B cell (primary cell): ENCODE results near the gene ETV3. TPM values are rescaled to one million over a fixed set of nuclear protein-coding genes. Genes with fewer than 3 reads are reported as not detected.

Source experiments
- ATAC-seq: fragments of 200-7000 bp; cut with Tn5 transposase; one replicate; pipeline ENCODE4 v1.10.0; 2021; ENCODE audit warnings: low read depth, mild to moderate bottlenecking, moderate number of reproducible peaks, moderate library complexity
- CTCF ChIA-PET: fragments of 350-600 bp; sonication (Branson Sonifier 250); formaldehyde crosslinking; loops from one replicate; lab custom pipeline; 2021; ENCODE audit warnings: antibody characterized with exemption, inconsistent platforms; lab: Charles Lee
- POLR2A ChIA-PET: fragments of 350-600 bp; sonication (Branson Sonifier 250); formaldehyde crosslinking; loops from one replicate; lab custom pipeline; 2021; ENCODE audit warnings: antibody characterized with exemption; lab: Charles Lee
- DNase-seq: peaks from one replicate; pipeline ENCODE4 v3.0.0; 2013
- H2AFZ ChIP-seq: 2 replicates; pipeline ENCODE4 v1.6.1; 2012; ENCODE audit warnings: mild to moderate bottlenecking, low read depth, low read length; ENCODE audit not compliant: insufficient read depth, poor library complexity, severe bottlenecking
- H3K27ac ChIP-seq, 2 donors: 1 replicate in 1 of 2; 2 replicates in 1 of 2; pipeline ENCODE4 v1.5.1; 2012 to 2013; ENCODE audit warnings: low read length in 2 of 2, mild to moderate bottlenecking in 2 of 2, moderate library complexity in 1 of 2
- H3K27me3 ChIP-seq, 4 experiments: fragments of 200-600 bp in 1 of 4; sonication (generic) in 1 of 4; replicated peaks in 1 of 4; 1 replicate in 2 of 4; 2 replicates in 2 of 4; pipeline versions ENCODE4 v1.6.1 to v1.7.0; 2013 to 2016; ENCODE audit warnings: low read length in 3 of 4, mild to moderate bottlenecking in 2 of 4, mixed read lengths in 1 of 4, moderate library complexity in 1 of 4; ENCODE audit not compliant: insufficient read depth in 4 of 4, control insufficient read depth in 3 of 4; ENCODE audit errors: control extremely low read depth in 1 of 4
- H3K36me3 ChIP-seq, 2 experiments: replicated peaks in 1 of 2; 1 replicate in 1 of 2; 2 replicates in 1 of 2; pipeline versions ENCODE4 v1.6.1 to v1.7.1; 2013; ENCODE audit warnings: low read length in 1 of 2; ENCODE audit not compliant: insufficient read depth in 2 of 2, control insufficient read depth in 1 of 2; ENCODE audit errors: control extremely low read depth in 1 of 2, extremely low read depth in 1 of 2
- H3K4me1 ChIP-seq, 2 donors: fragments of 200-600 bp in 1 of 2; sonication (generic) in 1 of 2; 1 replicate in 1 of 2; 2 replicates in 1 of 2; pipeline versions ENCODE4 v1.5.1 to v1.6.1; 2013 to 2017; ENCODE audit warnings: low read length in 2 of 2; ENCODE audit not compliant: control insufficient read depth in 2 of 2, insufficient read depth in 2 of 2
- H3K4me2 ChIP-seq: replicated peaks from 2 replicates; pipeline ENCODE3; 2012; ENCODE audit warnings: mild to moderate bottlenecking, low read depth, low read length; ENCODE audit not compliant: poor library complexity, severe bottlenecking
- H3K4me3 ChIP-seq, 5 experiments: fragments of 200-600 bp in 1 of 5; sonication (generic) in 1 of 5; 1 replicate in 3 of 5; 2 replicates in 2 of 5; pipeline versions ENCODE4 v1.5.1 to v1.7.0; 2011 to 2016; ENCODE audit warnings: low read length in 4 of 5, mild to moderate bottlenecking in 4 of 5, low read depth in 2 of 5, control low read depth in 1 of 5, moderate library complexity in 1 of 5; ENCODE audit not compliant: insufficient read depth in 1 of 5; ENCODE audit errors: control extremely low read depth in 1 of 5, extremely low read depth in 1 of 5
- H3K79me2 ChIP-seq: fragments of 200-600 bp; sonication (generic); one replicate; pipeline ENCODE4 v1.6.0; 2016; ENCODE audit warnings: low read length; ENCODE audit not compliant: control insufficient read depth, insufficient read depth
- H3K9ac ChIP-seq: fragments of 200-600 bp; sonication (generic); 2 replicates; pipeline ENCODE4 v1.6.1; 2017; ENCODE audit warnings: mild to moderate bottlenecking, low read length, moderate library complexity
- H3K9me3 ChIP-seq, 3 donors: one replicate each; pipeline versions ENCODE4 v1.6.1 to v1.7.1; 2013; ENCODE audit warnings: low read length in 2 of 3; ENCODE audit not compliant: control insufficient read depth in 2 of 3, insufficient read depth in 1 of 3; ENCODE audit errors: control extremely low read depth in 1 of 3
- H4K20me1 ChIP-seq: 2 replicates; pipeline ENCODE4 v1.6.0; 2012; ENCODE audit warnings: mild to moderate bottlenecking, low read length; ENCODE audit not compliant: insufficient read depth, control insufficient read depth, poor library complexity, severe bottlenecking
- H3K27ac Mint-ChIP-seq: one replicate; pipeline ENCODE4 v1.8.0; 2021; ENCODE audit warnings: mixed read lengths
- H3K27me3 Mint-ChIP-seq: one replicate; pipeline ENCODE4 v1.8.0; 2021; ENCODE audit warnings: mixed read lengths
- H3K4me1 Mint-ChIP-seq: one replicate; pipeline ENCODE4 v1.8.0; 2021; ENCODE audit warnings: mixed read lengths
- H3K4me3 Mint-ChIP-seq: one replicate; pipeline ENCODE4 v1.8.0; 2021; ENCODE audit warnings: mixed read lengths
- H3K9me3 Mint-ChIP-seq: one replicate; pipeline ENCODE4 v1.8.0; 2022; ENCODE audit warnings: mixed read lengths; ENCODE audit not compliant: insufficient read depth
- EZH2 ChIP-seq: IDR thresholded peaks from 2 replicates; pipeline ENCODE4 v1.6.1; 2012; ENCODE audit warnings: borderline replicate concordance, low read depth, mild to moderate bottlenecking, moderate library complexity, low read length; ENCODE audit not compliant: insufficient read depth, poor library complexity, severe bottlenecking
- WGBS: methylation state at CpG from one replicate; pipeline ENCODE4 v1.1.5; 2013; ENCODE audit warnings: missing lambda C conversion rate; ENCODE audit not compliant: insufficient coverage; 5-methylcytosine and 5-hydroxymethylcytosine counted together
- intact Hi-C: fragments of 100-400 bp; cut with micrococcal nuclease; formaldehyde crosslinking; loops from one replicate; pipeline ENCODE4 v1.10.0; 2022
- polyA plus RNA-seq: library from polyadenylated mRNA; depleted of rRNA; stranded (reverse); fragments of >200 nt; gene quantifications from 2 replicates; pipeline ENCODE4 v1.2.3, GENCODE V29; 2012
- total RNA-seq, 2 donors: library from RNA; stranded (reverse); fragments of 120-200 nt in 1 of 2; gene quantifications; 1 replicate in 1 of 2; 2 replicates in 1 of 2; pipeline versions ENCODE4 v1.2.3 to v1.2.4, GENCODE V29; 2013 to 2022
- TF ChIP-seq, protein P1 (sequence below): fragments of 200-600 bp; IDR thresholded peaks from one replicate; pipeline ENCODE4 v1.8.0; 2022; ENCODE audit warnings: antibody characterized with exemption, mild to moderate bottlenecking

The ETV3 gene
- total and polyA plus RNA-seq, 2 donors (not counting 1 experiment from before 2014, with no cell fraction given), result 16.7 to 34.1 TPM

DNA sequence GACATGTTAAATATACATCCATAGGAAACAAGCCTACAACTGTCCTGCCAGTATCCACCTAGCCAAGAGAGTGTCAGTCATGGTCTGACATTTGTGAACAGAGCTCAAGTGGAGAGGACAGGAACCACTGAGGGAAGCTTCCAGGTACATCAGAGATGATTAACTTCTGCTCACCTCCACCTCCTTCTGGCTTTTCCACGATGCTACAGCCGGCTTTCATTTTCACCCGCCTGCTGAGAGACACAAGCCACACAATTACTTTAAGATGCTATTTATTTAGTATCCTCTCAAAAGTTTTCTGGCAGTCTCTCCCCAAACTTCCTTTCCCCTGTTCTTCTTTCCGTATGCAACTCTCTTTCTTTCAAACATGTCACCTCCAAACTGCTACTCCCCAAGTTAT lies 2.1 kb downstream of the ETV3 start:
- no peak overlapping the region for H3K4me3 ChIP-seq
- ATAC-seq (no peak), DNase-seq (no peak)
- peaks cover 31% of the 10 kb centered on the region for H3K79me2 ChIP-seq
- no peaks in the 10 kb centered on the region for H3K27me3 ChIP-seq
- H3K27ac Mint-ChIP-seq, result peak overlapping the region; percentile 17
- H3K27ac ChIP-seq, result no peak overlapping the region
- H3K9me3 Mint-ChIP-seq, result no peaks in the 10 kb centered on the region
- peaks cover 30% of the 10 kb centered on the region for H4K20me1 ChIP-seq
- H3K4me3 Mint-ChIP-seq, result peak overlapping the region; percentile 30
- H3K36me3 ChIP-seq, result peaks cover 22 to 46% of the 10 kb centered on the region in 2 experiments
- H3K9me3 ChIP-seq, result no peaks in the 10 kb centered on the region
- peaks cover 42% of the 10 kb centered on the region for H3K4me1 Mint-ChIP-seq
- H3K4me2 ChIP-seq, result peak overlapping the region; percentile 96
- 81% methylated on average over 4 of the region's 4 CpGs for WGBS
- intact Hi-C loops, result no loop called here
- H3K9ac ChIP-seq, result no peak overlapping the region
- no peaks in the 10 kb centered on the region for H3K27me3 Mint-ChIP-seq
- ChIA-PET CTCF (interaction anchor here (0.6 to 2.7 kb wide), 3 partner anchors 21 to 48 kb away, joined by 3 to 21 read pairs (median 3); no protein-coding TSS in a partner anchor), POLR2A (no interaction called here)
- peaks cover 20 to 26% of the 10 kb centered on the region in 2 donors for H3K4me1 ChIP-seq
- H2AFZ ChIP-seq, result no peak overlapping the region
- TF ChIP-seq, protein P1, sequence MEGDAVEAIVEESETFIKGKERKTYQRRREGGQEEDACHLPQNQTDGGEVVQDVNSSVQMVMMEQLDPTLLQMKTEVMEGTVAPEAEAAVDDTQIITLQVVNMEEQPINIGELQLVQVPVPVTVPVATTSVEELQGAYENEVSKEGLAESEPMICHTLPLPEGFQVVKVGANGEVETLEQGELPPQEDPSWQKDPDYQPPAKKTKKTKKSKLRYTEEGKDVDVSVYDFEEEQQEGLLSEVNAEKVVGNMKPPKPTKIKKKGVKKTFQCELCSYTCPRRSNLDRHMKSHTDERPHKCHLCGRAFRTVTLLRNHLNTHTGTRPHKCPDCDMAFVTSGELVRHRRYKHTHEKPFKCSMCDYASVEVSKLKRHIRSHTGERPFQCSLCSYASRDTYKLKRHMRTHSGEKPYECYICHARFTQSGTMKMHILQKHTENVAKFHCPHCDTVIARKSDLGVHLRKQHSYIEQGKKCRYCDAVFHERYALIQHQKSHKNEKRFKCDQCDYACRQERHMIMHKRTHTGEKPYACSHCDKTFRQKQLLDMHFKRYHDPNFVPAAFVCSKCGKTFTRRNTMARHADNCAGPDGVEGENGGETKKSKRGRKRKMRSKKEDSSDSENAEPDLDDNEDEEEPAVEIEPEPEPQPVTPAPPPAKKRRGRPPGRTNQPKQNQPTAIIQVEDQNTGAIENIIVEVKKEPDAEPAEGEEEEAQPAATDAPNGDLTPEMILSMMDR, result no peak
- no peak for TF ChIP-seq EZH2

DNA sequence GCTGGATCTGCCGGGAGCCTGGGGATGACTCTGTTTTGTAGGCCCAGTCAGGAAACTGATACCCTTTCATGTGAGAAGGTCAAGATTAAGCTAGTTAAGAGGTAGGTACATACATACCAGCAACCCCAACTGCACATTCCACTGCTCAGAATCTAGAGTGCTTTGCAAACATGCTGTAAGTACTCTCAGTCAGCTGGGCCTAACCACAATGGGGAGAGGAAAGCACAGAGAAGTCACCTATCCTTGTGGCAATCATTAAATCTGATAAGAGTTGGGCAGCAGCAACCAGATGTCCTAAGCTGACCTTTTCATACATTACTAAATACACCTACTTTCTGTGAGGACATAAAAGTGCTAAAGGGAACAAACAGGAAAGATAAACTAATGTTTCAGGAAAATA lies 2.5 kb downstream of the ETV3 start:
- Mint-ChIP-seq H3K4me1 (peaks cover 42% of the 10 kb centered on the region), H3K27ac (no peak overlapping the region), H3K27me3 (no peaks in the 10 kb centered on the region), H3K9me3 (no peaks in the 10 kb centered on the region), H3K4me3 (no peak overlapping the region)
- H3K4me1 ChIP-seq, result peaks cover 20 to 26% of the 10 kb centered on the region in 2 donors
- POLR2A ChIA-PET, result no interaction called here
- no peak for ATAC-seq
- H4K20me1 ChIP-seq, result peaks cover 30% of the 10 kb centered on the region
- H2AFZ ChIP-seq, result no peak overlapping the region
- CTCF ChIA-PET, result interaction anchor here (0.6 to 2.7 kb wide), 3 partner anchors 21 to 48 kb away, joined by 3 to 21 read pairs (median 3); no protein-coding TSS in a partner anchor
- no peak overlapping the region for H3K4me2 ChIP-seq
- no peak overlapping the region for H3K27ac ChIP-seq
- H3K9me3 ChIP-seq, result no peaks in the 10 kb centered on the region
- DNase-seq, result no peak
- no peak overlapping the region for H3K4me3 ChIP-seq
- peaks cover 31% of the 10 kb centered on the region for H3K79me2 ChIP-seq
- peaks cover 23 to 51% of the 10 kb centered on the region in 2 experiments for H3K36me3 ChIP-seq
- TF ChIP-seq EZH2, result no peak
- TF ChIP-seq, protein P1, result no peak
- intact Hi-C loops, result no loop called here
- no peaks in the 10 kb centered on the region for H3K27me3 ChIP-seq
- H3K9ac ChIP-seq, result no peak overlapping the region
- no CpG with 5 or more reads among the region's 1 CpG for WGBS
